Mesendoderm (in vitro differentiated cells): Measurements from ENCODE around the gene AFF3.

Experiments
- DNase-seq: peaks from one replicate; pipeline ENCODE4 v3.0.0; 2013
- H2AK5ac ChIP-seq: 2 replicates; pipeline ENCODE4 v1.6.1; 2013; ENCODE audit warnings: low read length, inconsistent platforms
- H2BK120ac ChIP-seq: 2 replicates; pipeline ENCODE4 v1.6.1; 2013; ENCODE audit warnings: low read depth, mild to moderate bottlenecking, low read length, moderate library complexity, mixed read lengths
- H2BK15ac ChIP-seq: replicated peaks from 2 replicates; pipeline ENCODE4 v1.6.1; 2013; ENCODE audit warnings: low read depth, mild to moderate bottlenecking, moderate library complexity
- H2BK5ac ChIP-seq: 2 replicates; pipeline ENCODE4 v1.6.1; 2013; ENCODE audit warnings: low read length, inconsistent platforms
- H3K18ac ChIP-seq: 2 replicates; pipeline ENCODE4 v1.6.1; 2013; ENCODE audit warnings: mild to moderate bottlenecking, low read length, mixed read lengths
- H3K23ac ChIP-seq: one replicate; pipeline ENCODE4 v1.6.1; 2013; ENCODE audit warnings: low read length
- H3K27ac ChIP-seq: 2 replicates; pipeline ENCODE4 v1.5.1; 2013; ENCODE audit warnings: low read depth, mild to moderate bottlenecking, inconsistent platforms, low read length, moderate library complexity
- H3K27me3 ChIP-seq: 2 replicates; pipeline ENCODE4 v1.6.1; 2013; ENCODE audit warnings: low read length, control low read depth, mild to moderate bottlenecking, inconsistent platforms; ENCODE audit not compliant: insufficient read depth, poor library complexity
- H3K36me3 ChIP-seq: 2 replicates; pipeline ENCODE4 v1.6.1; 2013; ENCODE audit warnings: low read length, inconsistent platforms; ENCODE audit not compliant: control insufficient read depth, insufficient read depth
- H3K4ac ChIP-seq: one replicate; pipeline ENCODE4 v1.6.1; 2013; ENCODE audit warnings: low read depth, mild to moderate bottlenecking, low read length, moderate library complexity
- H3K4me1 ChIP-seq: 2 replicates; pipeline ENCODE4 v1.6.1; 2013; ENCODE audit warnings: low read depth, low read length, inconsistent platforms; ENCODE audit not compliant: control insufficient read depth
- H3K4me2 ChIP-seq: 2 replicates; pipeline ENCODE4 v1.6.1; 2013; ENCODE audit warnings: low read length
- H3K4me3 ChIP-seq: 2 replicates; pipeline ENCODE4 v1.5.1; 2013; ENCODE audit warnings: mild to moderate bottlenecking, low read length
- H3K56ac ChIP-seq: one replicate; pipeline ENCODE4 v1.6.1; 2013; ENCODE audit warnings: low read length
- H3K79me1 ChIP-seq: 2 replicates; pipeline ENCODE4 v1.6.1; 2013; ENCODE audit warnings: low read length, inconsistent platforms
- H3K79me2 ChIP-seq: 2 replicates; pipeline ENCODE4 v1.6.1; 2013; ENCODE audit warnings: mild to moderate bottlenecking, low read length; ENCODE audit not compliant: control insufficient read depth, insufficient read depth
- H3K9ac ChIP-seq: 2 replicates; pipeline ENCODE4 v1.6.1; 2013; ENCODE audit warnings: low read length, inconsistent platforms
- H4K5ac ChIP-seq: one replicate; pipeline ENCODE4 v1.6.1; 2013; ENCODE audit warnings: low read length
- H4K8ac ChIP-seq: one replicate; pipeline ENCODE4 v1.6.1; 2013; ENCODE audit warnings: low read depth, mild to moderate bottlenecking, control low read depth, low read length, moderate library complexity
- WGBS: extraction: QIAGEN DNeasy Blood & Tissue Kit; methylation state at CpG from one replicate; pipeline ENCODE4 v1.1.7; 2013; ENCODE audit warnings: low lambda C conversion rate, missing lambda C conversion rate; ENCODE audit not compliant: insufficient coverage; ENCODE audit errors: extremely low coverage; 5-methylcytosine and 5-hydroxymethylcytosine counted together

Gene AFF3

DNA sequence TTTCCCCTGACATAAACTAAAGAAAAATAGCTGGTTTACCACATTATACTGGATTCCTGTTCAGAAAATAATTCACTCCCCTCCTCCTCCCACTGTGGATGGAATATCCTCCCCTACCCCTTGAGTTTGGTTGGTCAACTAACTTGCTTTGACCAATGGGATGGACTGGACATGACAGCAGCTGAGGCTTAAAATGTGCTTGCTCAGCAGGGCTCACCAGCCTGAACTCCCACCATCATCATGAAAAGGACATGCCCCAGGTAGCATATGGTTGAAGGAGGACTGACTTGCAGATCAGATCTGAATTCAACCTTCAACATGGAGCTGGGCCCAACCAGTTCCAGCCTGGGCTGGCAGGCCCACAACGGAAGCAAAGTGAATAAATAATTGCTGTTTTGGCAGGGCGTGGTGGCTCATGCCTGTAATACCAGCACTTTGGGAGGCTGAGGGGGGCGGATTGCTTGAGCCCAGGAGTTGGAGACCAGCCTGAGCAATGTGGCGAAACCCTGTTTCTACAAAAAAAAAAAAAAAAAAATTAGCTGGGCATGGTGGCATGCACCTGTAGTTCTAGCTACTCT, 284.4 kb downstream of the AFF3 start:
- no peak overlapping the region for H4K8ac ChIP-seq
- H2BK5ac ChIP-seq: no peak overlapping the region
- no peak overlapping the region for H3K4me2 ChIP-seq
- no peaks in the 10 kb centered on the region for H3K4me1 ChIP-seq
- H2BK15ac ChIP-seq: no peak overlapping the region
- H2AK5ac ChIP-seq: no peak overlapping the region
- no peak overlapping the region for H3K23ac ChIP-seq
- no peaks in the 10 kb centered on the region for H3K27me3 ChIP-seq
- no peak overlapping the region for H3K27ac ChIP-seq
- no peak overlapping the region for H3K18ac ChIP-seq
- no peaks in the 10 kb centered on the region for H3K79me1 ChIP-seq
- H2BK120ac ChIP-seq: no peak overlapping the region
- no peak overlapping the region for H3K4ac ChIP-seq
- H3K9ac ChIP-seq: no peak overlapping the region
- no peak overlapping the region for H3K56ac ChIP-seq
- H4K5ac ChIP-seq: no peak overlapping the region
- no peaks in the 10 kb centered on the region for H3K36me3 ChIP-seq
- H3K4me3 ChIP-seq: no peak overlapping the region
- no peak for DNase-seq
- H3K79me2 ChIP-seq: no peaks in the 10 kb centered on the region
- WGBS: no CpG with 5 or more reads among the region's 4 CpGs

DNA sequence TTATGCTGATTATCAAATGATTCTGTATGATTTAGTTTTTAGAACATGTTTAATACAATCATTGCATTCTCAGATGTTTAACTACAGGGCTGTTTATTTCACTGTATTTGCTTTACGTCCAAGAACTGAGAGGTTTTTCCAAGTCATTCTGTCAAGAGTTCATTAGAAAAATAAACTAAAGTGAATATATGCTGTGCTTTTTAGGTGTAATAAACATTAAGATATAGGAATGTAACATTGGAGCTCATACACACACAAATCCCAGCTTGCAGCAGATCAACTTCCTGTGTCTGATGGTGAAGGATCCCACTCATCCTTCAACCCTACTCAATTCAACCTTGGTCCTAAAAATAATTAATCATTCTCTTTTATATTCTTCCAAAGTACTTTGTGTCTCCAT, 285.0 kb downstream of the AFF3 start:
- H2BK5ac ChIP-seq: no peak overlapping the region
- WGBS: no CpG with 5 or more reads among the region's 1 CpG
- no peak overlapping the region for H3K4me3 ChIP-seq
- no peaks in the 10 kb centered on the region for H3K4me1 ChIP-seq
- H3K23ac ChIP-seq: no peak overlapping the region
- no peaks in the 10 kb centered on the region for H3K27me3 ChIP-seq
- no peak overlapping the region for H2AK5ac ChIP-seq
- no peak overlapping the region for H4K8ac ChIP-seq
- no peaks in the 10 kb centered on the region for H3K79me1 ChIP-seq
- no peak overlapping the region for H3K18ac ChIP-seq
- H3K9ac ChIP-seq: no peak overlapping the region
- DNase-seq: no peak
- no peak overlapping the region for H3K27ac ChIP-seq
- H2BK120ac ChIP-seq: no peak overlapping the region
- H3K79me2 ChIP-seq: no peaks in the 10 kb centered on the region
- H3K4ac ChIP-seq: no peak overlapping the region
- no peaks in the 10 kb centered on the region for H3K36me3 ChIP-seq
- H4K5ac ChIP-seq: no peak overlapping the region
- no peak overlapping the region for H3K4me2 ChIP-seq
- H2BK15ac ChIP-seq: no peak overlapping the region
- no peak overlapping the region for H3K56ac ChIP-seq

DNA sequence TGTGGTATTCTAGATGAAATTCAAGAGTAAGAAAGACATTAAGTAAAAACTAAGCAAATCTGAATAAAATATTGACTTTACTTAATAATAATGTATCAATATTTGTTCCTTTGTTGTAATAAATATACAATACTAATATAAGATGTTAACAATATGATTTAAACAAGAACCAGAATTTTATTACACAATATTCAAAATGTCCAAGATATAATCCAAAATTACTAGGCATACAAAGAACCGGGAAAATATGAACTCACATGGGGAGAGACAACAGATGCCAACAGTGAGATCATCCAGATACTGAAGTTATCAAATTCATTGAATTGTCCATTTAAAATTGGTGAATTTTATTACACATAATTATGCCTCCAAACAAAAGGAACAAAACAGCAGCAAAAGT, 286.3 kb downstream of the AFF3 start:
- Histone ChIP-seq H3K4ac (no peak overlapping the region), H3K79me1 (no peaks in the 10 kb centered on the region), H3K9ac (no peak overlapping the region), H4K5ac (no peak overlapping the region), H3K27me3 (no peaks in the 10 kb centered on the region), H2BK120ac (no peak overlapping the region), H3K56ac (no peak overlapping the region), H2AK5ac (no peak overlapping the region), H2BK5ac (no peak overlapping the region), H4K8ac (no peak overlapping the region), H3K18ac (no peak overlapping the region), H3K36me3 (no peaks in the 10 kb centered on the region), H3K4me3 (no peak overlapping the region), H3K23ac (no peak overlapping the region), H3K79me2 (no peaks in the 10 kb centered on the region), H2BK15ac (no peak overlapping the region), H3K4me1 (no peaks in the 10 kb centered on the region), H3K4me2 (no peak overlapping the region), H3K27ac (no peak overlapping the region)
- no CpG with 5 or more reads among the region's 1 CpG for WGBS
- no peak for DNase-seq

DNA sequence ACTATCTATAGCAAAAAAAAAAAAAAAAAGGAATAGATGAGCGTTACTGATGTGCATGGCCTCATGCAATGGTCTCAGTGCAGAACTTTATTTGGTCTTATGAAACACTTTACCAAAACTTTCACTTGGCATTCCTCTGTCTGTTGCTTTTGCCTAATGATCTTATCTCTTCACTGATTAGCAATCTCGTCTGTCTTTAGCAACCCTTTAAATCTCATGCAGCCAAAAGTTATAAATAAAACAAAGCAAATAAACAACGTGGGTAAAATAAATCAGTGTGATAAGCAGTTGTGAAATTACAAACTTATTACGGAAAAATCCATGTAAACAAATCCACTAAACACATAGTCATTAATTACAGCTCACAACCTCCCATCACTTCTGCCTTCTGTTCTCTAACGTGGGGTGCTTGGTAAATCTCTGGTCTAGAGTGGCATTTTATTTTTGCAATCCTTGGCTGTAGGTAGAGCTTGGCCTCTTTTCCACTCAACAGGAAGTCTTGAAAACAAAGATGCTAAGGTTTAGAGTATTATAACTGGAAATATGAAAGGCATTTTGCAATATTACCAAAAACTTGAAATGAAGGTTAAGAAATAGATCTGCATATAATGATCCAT, 288.0 kb downstream of the AFF3 start:
- Histone ChIP-seq H3K27ac (no peak overlapping the region), H4K8ac (no peak overlapping the region), H3K4me1 (no peaks in the 10 kb centered on the region), H3K79me2 (no peaks in the 10 kb centered on the region), H4K5ac (no peak overlapping the region), H3K56ac (no peak overlapping the region), H3K4me2 (no peak overlapping the region), H3K79me1 (no peaks in the 10 kb centered on the region), H3K4ac (no peak overlapping the region), H3K36me3 (no peaks in the 10 kb centered on the region), H3K9ac (no peak overlapping the region), H2BK120ac (no peak overlapping the region), H2BK15ac (no peak overlapping the region), H3K23ac (no peak overlapping the region), H3K4me3 (no peak overlapping the region), H2BK5ac (no peak overlapping the region), H3K27me3 (no peaks in the 10 kb centered on the region), H2AK5ac (no peak overlapping the region), H3K18ac (no peak overlapping the region)
- DNase-seq: peak; percentile 63
- WGBS: no CpG with 5 or more reads among the region's 5 CpGs

DNA sequence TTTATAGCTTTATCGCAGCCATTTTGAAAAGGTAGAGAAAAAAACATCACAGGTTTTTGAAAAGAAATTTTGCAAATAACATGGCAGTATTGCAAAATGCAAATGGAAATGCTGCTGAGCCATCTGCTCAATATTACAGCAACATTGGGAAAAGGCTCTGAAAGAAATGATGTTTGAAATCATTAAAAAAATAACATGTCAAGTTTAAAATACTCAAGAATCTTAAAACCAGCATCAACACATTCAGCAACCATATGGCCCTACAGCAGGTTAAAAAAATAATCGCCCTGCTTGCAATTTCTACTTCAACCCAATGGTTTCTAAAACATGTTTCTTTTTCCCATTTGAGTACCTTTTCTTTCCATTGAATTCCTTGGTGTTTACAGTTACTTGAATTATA, 289.4 kb downstream of the AFF3 start:
- H3K4me1 ChIP-seq: no peaks in the 10 kb centered on the region
- H3K23ac ChIP-seq: no peak overlapping the region
- no peak overlapping the region for H3K56ac ChIP-seq
- DNase-seq: no peak
- no peak overlapping the region for H3K9ac ChIP-seq
- no peak overlapping the region for H2BK120ac ChIP-seq
- no peak overlapping the region for H3K4me3 ChIP-seq
- no peak overlapping the region for H3K4ac ChIP-seq
- no peaks in the 10 kb centered on the region for H3K27me3 ChIP-seq
- no peak overlapping the region for H3K18ac ChIP-seq
- no peaks in the 10 kb centered on the region for H3K36me3 ChIP-seq
- H3K4me2 ChIP-seq: no peak overlapping the region
- no peaks in the 10 kb centered on the region for H3K79me1 ChIP-seq
- H4K8ac ChIP-seq: no peak overlapping the region
- no peaks in the 10 kb centered on the region for H3K79me2 ChIP-seq
- H2BK15ac ChIP-seq: no peak overlapping the region
- no peak overlapping the region for H2BK5ac ChIP-seq
- WGBS: no CpG with 5 or more reads among the region's 2 CpGs
- no peak overlapping the region for H2AK5ac ChIP-seq
- no peak overlapping the region for H3K27ac ChIP-seq
- no peak overlapping the region for H4K5ac ChIP-seq

DNA sequence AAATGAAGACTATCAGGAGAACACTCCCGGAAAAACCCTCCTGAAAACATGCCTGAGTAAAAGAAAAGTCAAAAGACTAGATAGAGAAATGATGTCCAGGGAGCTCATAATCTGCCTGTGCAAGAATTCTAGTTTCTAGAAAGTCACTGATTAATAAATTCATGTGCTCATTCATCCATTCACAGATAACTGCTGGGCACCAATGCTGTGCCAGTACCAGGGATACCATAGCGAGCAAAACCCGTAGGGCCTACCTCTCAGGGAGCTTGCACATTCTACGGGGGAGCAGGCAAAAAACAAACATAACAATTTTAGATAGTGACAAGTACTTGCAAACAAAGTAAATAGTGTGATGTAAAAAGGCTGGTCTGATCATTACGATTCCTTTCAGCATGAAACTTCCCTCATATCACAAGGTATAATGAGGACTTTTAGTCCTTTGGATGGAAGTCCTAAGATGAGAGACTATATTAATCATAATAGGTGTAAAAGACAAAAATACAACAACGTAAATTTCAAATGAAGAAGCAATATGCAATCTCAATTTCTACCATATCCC, 289.9 kb downstream of the AFF3 start:
- no peaks in the 10 kb centered on the region for H3K79me1 ChIP-seq
- H4K5ac ChIP-seq: no peak overlapping the region
- no peaks in the 10 kb centered on the region for H3K27me3 ChIP-seq
- no peak overlapping the region for H3K27ac ChIP-seq
- no peak overlapping the region for H2BK120ac ChIP-seq
- H3K4me1 ChIP-seq: no peaks in the 10 kb centered on the region
- no peak overlapping the region for H2BK15ac ChIP-seq
- no peak overlapping the region for H3K4me2 ChIP-seq
- no peak overlapping the region for H2BK5ac ChIP-seq
- no CpG with 5 or more reads among the region's 6 CpGs for WGBS
- no peaks in the 10 kb centered on the region for H3K79me2 ChIP-seq
- no peak for DNase-seq
- H3K36me3 ChIP-seq: no peaks in the 10 kb centered on the region
- H3K23ac ChIP-seq: no peak overlapping the region
- no peak overlapping the region for H3K4ac ChIP-seq
- no peak overlapping the region for H3K18ac ChIP-seq
- H3K4me3 ChIP-seq: no peak overlapping the region
- no peak overlapping the region for H3K9ac ChIP-seq
- H4K8ac ChIP-seq: no peak overlapping the region
- H2AK5ac ChIP-seq: no peak overlapping the region
- H3K56ac ChIP-seq: no peak overlapping the region
